Stimulated activated effector memory CD8-positive, alpha-beta T cell treated with anti-CD3 and anti-CD28 coated beads, Interleukin-12 subunit alpha, Interleukin-12 subunit beta, amount 100 ng/mL, for 72 hours (primary cell): ENCODE results near the gene IGSF11.

Experiments
- ATAC-seq: fragments of 150-1000 bp; cut with Tn5 transposase; 2 replicates; pipeline ENCODE4 v1.10.0; 2021
- DNase-seq, 2 donors: peaks; one replicate each; pipeline ENCODE4 v3.0.0; 2021 to 2022; ENCODE audit warnings: low spot score in 2 of 2
- H3K27ac Mint-ChIP-seq: one replicate; pipeline ENCODE4 v1.8.0; 2022; ENCODE audit warnings: mild to moderate bottlenecking, mixed read lengths
- H3K36me3 Mint-ChIP-seq: one replicate; pipeline ENCODE4 v1.8.0; 2022; ENCODE audit warnings: mild to moderate bottlenecking, mixed read lengths
- H3K4me1 Mint-ChIP-seq: one replicate; pipeline ENCODE4 v1.8.0; 2022; ENCODE audit warnings: mixed read lengths
- H3K4me3 Mint-ChIP-seq: one replicate; pipeline ENCODE4 v1.8.0; 2022; ENCODE audit warnings: mild to moderate bottlenecking, mixed read lengths
- H3K9me3 Mint-ChIP-seq: one replicate; pipeline ENCODE4 v1.8.0; 2022; ENCODE audit warnings: mixed read lengths

Gene IGSF11

GRCh38 chr3:119015942-119016341 is 18.7 kb downstream of the IGSF11 start:
- no peak overlapping the region for H3K4me3 Mint-ChIP-seq
- ATAC-seq (no peak), DNase-seq (no peak)
- no peaks in the 10 kb centered on the region for H3K36me3 Mint-ChIP-seq
- no peaks in the 10 kb centered on the region for H3K9me3 Mint-ChIP-seq
- H3K4me1 Mint-ChIP-seq, result peaks cover 5% of the 10 kb centered on the region
- no peak overlapping the region for H3K27ac Mint-ChIP-seq

- H3K4me1 Mint-ChIP-seq, result no peaks in the 10 kb centered on the region
- H3K36me3 Mint-ChIP-seq, result no peaks in the 10 kb centered on the region
- DNase-seq (no peak), ATAC-seq (no peak)
- H3K4me3 Mint-ChIP-seq, result no peak overlapping the region
- no peaks in the 10 kb centered on the region for H3K9me3 Mint-ChIP-seq
- H3K27ac Mint-ChIP-seq, result no peak overlapping the region
Observed at GRCh38 chr3:119013951-119014350, 20.7 kb downstream of the IGSF11 start.

- Mint-ChIP-seq H3K27ac (no peak overlapping the region), H3K4me3 (no peak overlapping the region), H3K9me3 (peaks cover 6% of the 10 kb centered on the region), H3K4me1 (no peaks in the 10 kb centered on the region), H3K36me3 (no peaks in the 10 kb centered on the region)
- no peak for DNase-seq
- ATAC-seq, result no peak
Observed at GRCh38 chr3:119011528-119011927, 23.1 kb downstream of the IGSF11 start.

GRCh38 chr3:118997190-118997589 is 37.5 kb downstream of the IGSF11 start:
- H3K9me3 Mint-ChIP-seq, result no peaks in the 10 kb centered on the region
- no peak for ATAC-seq
- no peak overlapping the region for H3K4me3 Mint-ChIP-seq
- no peaks in the 10 kb centered on the region for H3K4me1 Mint-ChIP-seq
- no peaks in the 10 kb centered on the region for H3K36me3 Mint-ChIP-seq
- DNase-seq, result no peak
- no peak overlapping the region for H3K27ac Mint-ChIP-seq

GRCh38 chr3:118991775-118992174 is 42.9 kb downstream of the IGSF11 start:
- no peak overlapping the region for H3K27ac Mint-ChIP-seq
- no peak overlapping the region for H3K4me3 Mint-ChIP-seq
- DNase-seq (no peak), ATAC-seq (no peak)
- no peaks in the 10 kb centered on the region for H3K36me3 Mint-ChIP-seq
- no peaks in the 10 kb centered on the region for H3K4me1 Mint-ChIP-seq
- H3K9me3 Mint-ChIP-seq, result no peaks in the 10 kb centered on the region

- DNase-seq (no peak), ATAC-seq (no peak)
- H3K27ac Mint-ChIP-seq, result no peak overlapping the region
- no peaks in the 10 kb centered on the region for H3K4me1 Mint-ChIP-seq
- no peaks in the 10 kb centered on the region for H3K36me3 Mint-ChIP-seq
- H3K9me3 Mint-ChIP-seq, result no peaks in the 10 kb centered on the region
- no peak overlapping the region for H3K4me3 Mint-ChIP-seq
Observed at GRCh38 chr3:118990823-118991560, 43.7 kb downstream of the IGSF11 start.

DNA sequence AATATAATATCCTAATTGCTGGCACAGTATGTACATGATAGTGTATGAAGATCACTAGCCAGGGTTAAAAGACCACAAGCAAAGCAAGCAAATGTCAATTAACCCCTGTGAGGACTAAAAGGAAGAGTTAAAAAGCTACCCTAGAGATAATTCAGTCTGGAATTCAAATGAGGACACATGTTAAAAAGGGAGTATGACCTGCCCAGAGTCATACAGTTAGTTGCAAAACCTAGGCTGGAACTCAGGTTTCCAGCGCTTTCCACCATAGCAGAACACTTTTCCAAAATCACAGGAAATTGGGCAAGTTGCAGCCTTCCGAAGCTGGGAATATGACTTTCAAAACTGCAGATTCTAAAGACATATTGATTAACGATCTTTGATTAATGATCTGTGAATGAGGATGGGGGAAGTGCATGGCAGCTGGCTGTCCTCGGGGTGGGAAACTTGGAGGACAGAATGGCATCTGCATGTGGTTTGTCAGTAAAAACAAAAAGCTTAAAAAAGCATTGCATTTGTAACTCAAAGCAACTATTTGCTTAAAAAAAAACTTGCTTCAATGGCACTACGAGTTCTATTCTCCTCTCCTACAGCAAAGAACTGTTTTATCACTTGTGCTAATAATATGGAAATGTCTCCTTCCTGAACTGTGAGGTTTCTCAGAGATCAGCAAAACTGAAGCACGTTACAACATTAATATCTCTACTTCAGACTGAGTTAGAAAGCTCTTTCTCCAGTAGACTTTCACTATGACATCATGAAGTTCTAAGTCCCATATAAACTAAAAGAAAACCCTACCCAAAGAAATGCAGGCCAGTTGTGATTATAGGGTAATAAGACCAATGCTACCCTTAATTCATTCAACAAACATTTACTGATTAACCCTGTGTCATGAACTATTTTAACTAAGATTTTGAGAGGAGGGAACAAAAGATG is 46.2 kb downstream of the IGSF11 start:
- ATAC-seq, result no peak
- no peaks in the 10 kb centered on the region for H3K9me3 Mint-ChIP-seq
- no peak for DNase-seq
- peaks cover 7% of the 10 kb centered on the region for H3K4me1 Mint-ChIP-seq
- H3K36me3 Mint-ChIP-seq, result no peaks in the 10 kb centered on the region
- no peak overlapping the region for H3K27ac Mint-ChIP-seq
- no peak overlapping the region for H3K4me3 Mint-ChIP-seq

- H3K27ac Mint-ChIP-seq, result no peak overlapping the region
- H3K4me3 Mint-ChIP-seq, result no peak overlapping the region
- no peaks in the 10 kb centered on the region for H3K9me3 Mint-ChIP-seq
- H3K4me1 Mint-ChIP-seq, result peaks cover 7% of the 10 kb centered on the region
- DNase-seq (no peak), ATAC-seq (no peak)
- H3K36me3 Mint-ChIP-seq, result no peaks in the 10 kb centered on the region
Observed at GRCh38 chr3:118987477-118987876, 47.2 kb downstream of the IGSF11 start.

GRCh38 chr3:118986734-118987133 is 47.9 kb downstream of the IGSF11 start:
- H3K36me3 Mint-ChIP-seq, result no peaks in the 10 kb centered on the region
- no peak overlapping the region for H3K4me3 Mint-ChIP-seq
- H3K27ac Mint-ChIP-seq, result no peak overlapping the region
- H3K9me3 Mint-ChIP-seq, result no peaks in the 10 kb centered on the region
- H3K4me1 Mint-ChIP-seq, result peaks cover 7% of the 10 kb centered on the region
- no peak for ATAC-seq
- DNase-seq, result no peak

GRCh38 chr3:118984699-118985098 is 49.9 kb downstream of the IGSF11 start:
- no peaks in the 10 kb centered on the region for H3K9me3 Mint-ChIP-seq
- no peak for DNase-seq

DNA sequence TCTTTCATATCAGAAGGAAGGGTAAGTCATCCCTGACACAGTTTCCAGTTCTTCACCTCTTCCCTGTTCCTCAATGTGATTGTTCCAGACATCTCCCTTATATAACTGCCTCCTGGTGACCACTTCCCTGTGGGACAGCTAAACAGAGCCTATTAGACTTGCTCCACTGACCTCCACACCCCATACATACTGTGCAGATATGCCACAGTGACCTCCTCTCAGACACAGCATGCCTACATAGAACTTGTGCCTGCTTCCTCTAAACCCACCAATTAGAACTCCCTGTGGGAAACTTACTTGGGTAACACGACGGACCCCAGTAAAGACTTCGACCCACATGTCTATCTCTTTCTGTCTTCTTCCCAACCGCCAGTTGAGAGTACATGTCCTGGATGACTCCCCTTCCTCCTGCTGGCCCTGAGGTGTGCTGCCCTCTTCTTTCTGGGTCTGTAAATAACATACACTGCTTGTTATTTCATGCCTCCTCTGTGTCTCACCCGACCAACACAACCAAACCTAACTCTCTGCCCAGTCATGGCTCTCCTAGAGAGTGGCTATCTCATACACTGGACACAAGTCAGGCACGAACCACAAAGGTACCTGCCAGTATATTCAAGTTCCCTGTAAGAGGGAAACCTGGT is 53.0 kb downstream of the IGSF11 start:
- ATAC-seq (peak; percentile 22), DNase-seq (no peak)
- Mint-ChIP-seq H3K27ac (no peak overlapping the region), H3K4me1 (peaks cover 7% of the 10 kb centered on the region), H3K9me3 (no peaks in the 10 kb centered on the region), H3K36me3 (no peaks in the 10 kb centered on the region), H3K4me3 (no peak overlapping the region)

More at GRCh38 chr3:118984699-118985098, 49.9 kb downstream of the IGSF11 start:
- H3K27ac Mint-ChIP-seq, result no peak overlapping the region
- peaks cover 7% of the 10 kb centered on the region for H3K4me1 Mint-ChIP-seq
- no peak overlapping the region for H3K4me3 Mint-ChIP-seq
- ATAC-seq, result peak; percentile 49
- H3K36me3 Mint-ChIP-seq, result no peaks in the 10 kb centered on the region

- peak; percentile 80 for ATAC-seq
- no peaks in the 10 kb centered on the region for H3K36me3 Mint-ChIP-seq
- H3K4me3 Mint-ChIP-seq, result no peak overlapping the region
- no peak for DNase-seq
- no peaks in the 10 kb centered on the region for H3K9me3 Mint-ChIP-seq
- peaks cover 7% of the 10 kb centered on the region for H3K4me1 Mint-ChIP-seq
- H3K27ac Mint-ChIP-seq, result no peak overlapping the region
Observed at GRCh38 chr3:118980832-118981231, 53.8 kb downstream of the IGSF11 start.

DNA sequence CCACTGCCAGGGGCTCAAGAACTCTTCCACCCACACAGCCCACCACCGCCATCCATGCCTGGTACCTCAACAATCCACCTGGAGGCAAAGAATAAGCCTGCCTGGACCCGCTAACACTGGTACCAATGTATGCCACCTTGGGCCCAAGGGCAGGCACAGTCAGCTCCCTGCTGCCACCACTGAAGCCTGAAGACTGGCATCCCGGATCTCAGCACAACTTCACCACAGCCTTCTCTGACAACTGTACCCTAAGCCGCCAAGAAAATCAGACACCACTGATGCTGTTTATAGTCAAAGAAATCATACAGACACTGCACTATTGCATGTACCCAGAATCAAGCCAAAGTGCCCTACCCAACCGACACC is 56.3 kb downstream of the IGSF11 start:
- no peaks in the 10 kb centered on the region for H3K9me3 Mint-ChIP-seq
- no peaks in the 10 kb centered on the region for H3K36me3 Mint-ChIP-seq
- DNase-seq (no peak), ATAC-seq (no peak)
- no peak overlapping the region for H3K4me3 Mint-ChIP-seq
- H3K27ac Mint-ChIP-seq, result no peak overlapping the region
- H3K4me1 Mint-ChIP-seq, result no peaks in the 10 kb centered on the region

GRCh38 chr3:118977671-118978392 is 56.8 kb downstream of the IGSF11 start:
- no peak overlapping the region for H3K4me3 Mint-ChIP-seq
- no peaks in the 10 kb centered on the region for H3K4me1 Mint-ChIP-seq
- H3K9me3 Mint-ChIP-seq, result no peaks in the 10 kb centered on the region
- DNase-seq, result no peak
- H3K36me3 Mint-ChIP-seq, result no peaks in the 10 kb centered on the region
- no peak overlapping the region for H3K27ac Mint-ChIP-seq
- peak; percentile 19 for ATAC-seq

GRCh38 chr3:118977118-118977517 is 57.5 kb downstream of the IGSF11 start:
- Mint-ChIP-seq H3K4me3 (no peak overlapping the region), H3K9me3 (no peaks in the 10 kb centered on the region), H3K4me1 (no peaks in the 10 kb centered on the region), H3K36me3 (no peaks in the 10 kb centered on the region), H3K27ac (no peak overlapping the region)
- DNase-seq, result no peak
- no peak for ATAC-seq
